GM20431 (cell line): ENCODE measurements around the gene STPG3.
"Not testable (repeated sequence)": the region's sequence is repeated elsewhere in the genome, so short reads cannot be mapped to it uniquely, and the experiment has no call there.

Source experiments
- in situ Hi-C: fragments of 300-500 bp; cut with MseI, MboI; formaldehyde crosslinking; loops from one replicate; pipeline ENCODE4 v1.15.0; 2020; ENCODE audit warnings: low sequenced_read_pairs; ENCODE audit not compliant: unreplicated experiment

STPG3 gene

GRCh38 chr9:137256362-137256761 lies 5.3 kb downstream of the STPG3 start:
- in situ Hi-C loops: no loop called here

GRCh38 chr9:137256856-137257255 lies 5.8 kb downstream of the STPG3 start:
- in situ Hi-C loops: no loop called here

GRCh38 chr9:137262173-137262908 lies 11.3 kb downstream of the STPG3 start:
- in situ Hi-C loops: not testable (repeated sequence)

GRCh38 chr9:137262909-137263285 lies 11.8 kb downstream of the STPG3 start:
- in situ Hi-C loops: no loop called here

DNA sequence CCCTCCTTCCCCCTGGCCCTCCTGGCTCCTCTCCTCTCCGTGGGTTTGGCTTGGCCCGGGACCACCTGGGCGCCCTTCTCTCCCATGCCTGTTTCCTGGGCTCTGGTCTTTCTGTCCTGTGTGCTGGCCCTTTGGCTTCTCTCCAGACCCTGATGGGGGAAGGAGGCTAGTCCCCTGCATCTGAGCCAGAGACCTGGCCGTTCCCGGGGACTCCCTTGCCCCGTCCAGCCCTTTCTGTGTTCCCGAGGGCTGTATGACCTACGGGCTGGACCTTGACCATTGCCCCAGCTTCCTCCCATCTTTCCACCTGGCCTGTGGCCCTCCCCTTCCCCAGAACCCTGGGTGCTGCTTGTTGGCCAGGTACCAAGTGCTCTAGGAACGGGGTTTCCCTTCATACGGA lies 12.4 kb downstream of the STPG3 start:
- in situ Hi-C loops: no loop called here

DNA sequence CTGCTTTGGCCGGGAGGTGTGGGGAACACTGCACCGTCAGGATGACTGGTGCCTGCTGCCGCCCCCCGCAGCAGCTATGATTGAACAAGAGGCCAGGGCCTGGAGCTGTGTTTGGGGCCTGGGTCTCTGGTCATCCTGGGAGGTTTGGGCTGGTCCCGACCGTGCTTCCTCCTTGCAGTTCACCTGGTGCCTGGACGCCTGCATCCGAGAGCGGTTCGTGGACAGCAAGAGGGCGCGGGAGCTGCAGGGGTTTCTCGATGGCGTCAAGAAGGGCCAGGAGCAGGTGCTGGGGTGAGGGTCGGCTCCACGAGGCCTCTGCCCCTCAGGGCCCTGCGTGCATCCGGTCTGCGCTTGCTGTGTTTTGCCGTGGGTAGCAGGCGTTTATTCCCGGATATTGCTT lies 13.0 kb downstream of the STPG3 start:
- in situ Hi-C loops: no loop called here

DNA sequence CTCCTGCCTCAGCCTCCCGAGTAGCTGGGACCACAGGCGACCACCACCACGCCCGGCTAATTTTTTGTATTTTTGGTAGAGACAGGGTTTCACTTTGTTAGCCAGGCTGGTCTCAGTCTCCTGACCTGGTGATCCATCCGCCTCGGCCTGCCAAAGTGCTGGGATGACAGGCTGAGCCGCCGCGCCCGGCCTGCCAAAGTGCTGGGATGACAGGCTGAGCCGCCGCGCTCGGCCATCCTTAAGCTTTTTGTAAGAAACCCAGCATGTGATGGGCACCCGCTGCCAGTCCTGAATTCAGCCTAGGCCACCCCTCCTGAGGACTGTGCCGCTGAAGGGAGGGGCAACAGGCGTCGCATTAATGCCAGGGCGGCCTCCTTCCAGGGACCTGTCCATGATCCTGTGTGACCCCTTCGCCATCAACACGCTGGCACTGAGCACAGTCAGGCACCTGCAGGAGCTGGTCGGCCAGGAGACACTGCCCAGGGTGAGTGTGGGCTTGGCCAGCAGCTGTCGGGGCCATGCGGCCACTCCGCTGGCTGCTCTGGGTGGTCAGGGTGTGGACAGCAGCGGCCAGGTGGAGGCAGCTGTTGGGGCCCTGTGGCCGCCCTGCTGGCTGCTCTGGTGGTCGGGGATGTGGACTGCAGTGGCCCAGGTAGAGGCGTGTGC lies 14.5 kb downstream of the STPG3 start:
- in situ Hi-C loops: no loop called here

DNA sequence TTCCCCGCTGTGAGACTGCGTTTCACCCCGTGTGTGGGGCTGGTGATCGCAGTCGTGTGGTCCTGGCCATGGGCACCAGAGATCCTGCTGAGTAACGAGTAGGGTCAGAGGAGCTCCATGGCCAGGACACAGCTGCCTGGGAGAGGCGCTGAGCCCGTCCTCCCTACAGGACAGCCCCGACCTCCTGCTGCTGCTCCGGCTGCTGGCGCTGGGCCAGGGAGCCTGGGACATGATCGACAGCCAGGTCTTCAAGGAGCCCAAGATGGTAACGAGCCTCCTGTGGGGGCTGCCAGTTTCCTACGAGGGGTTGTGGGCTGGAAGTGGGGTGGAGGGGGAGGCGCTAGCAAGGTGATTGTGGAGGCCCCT lies 15.1 kb downstream of the STPG3 start:
- in situ Hi-C loops: no loop called here

DNA sequence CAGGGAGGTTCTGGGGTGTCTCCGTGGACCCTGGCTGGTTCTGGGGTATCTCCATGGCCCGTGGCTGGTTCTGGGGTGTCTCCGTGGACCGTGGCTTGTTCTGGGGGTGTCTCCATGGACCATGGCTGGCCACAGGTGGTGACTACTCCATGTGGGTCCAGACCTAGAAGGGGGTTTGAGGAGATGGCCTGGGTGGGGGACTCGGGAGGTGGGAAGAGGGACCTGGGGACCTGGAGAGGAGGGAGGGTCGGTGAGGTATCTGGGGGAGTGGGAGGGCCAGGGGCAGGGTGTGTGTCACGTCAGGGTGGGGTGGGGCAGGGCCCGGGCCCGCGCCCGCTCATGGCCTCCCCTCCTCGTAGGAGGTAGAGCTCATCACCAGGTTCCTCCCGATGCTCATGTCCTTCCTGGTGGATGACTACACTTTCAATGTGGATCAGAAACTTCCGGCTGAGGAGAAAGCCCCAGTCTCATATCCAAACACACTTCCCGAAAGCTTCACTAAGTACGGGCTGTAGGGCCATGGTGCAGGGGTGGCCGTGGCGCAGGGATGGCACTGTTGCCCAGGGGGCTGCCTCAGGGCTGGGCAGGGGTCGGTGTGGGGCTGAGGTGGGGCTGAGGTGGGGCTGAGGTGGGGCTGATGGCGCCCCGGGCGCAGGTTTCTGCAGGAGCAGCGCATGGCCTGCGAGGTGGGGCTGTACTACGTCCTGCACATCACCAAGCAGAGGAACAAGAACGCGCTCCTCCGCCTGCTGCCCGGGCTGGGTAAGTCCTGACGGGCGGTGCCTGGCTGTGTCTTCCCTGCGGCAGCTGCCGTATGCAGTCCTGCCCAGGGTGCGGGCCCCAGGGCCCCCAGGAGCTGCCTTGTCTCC lies 15.7 kb downstream of the STPG3 start:
- in situ Hi-C loops: no loop called here

- in situ Hi-C loops: no loop called here
These were observed 16.9 kb downstream of the STPG3 start for GRCh38 chr9:137267933-137268355.

DNA sequence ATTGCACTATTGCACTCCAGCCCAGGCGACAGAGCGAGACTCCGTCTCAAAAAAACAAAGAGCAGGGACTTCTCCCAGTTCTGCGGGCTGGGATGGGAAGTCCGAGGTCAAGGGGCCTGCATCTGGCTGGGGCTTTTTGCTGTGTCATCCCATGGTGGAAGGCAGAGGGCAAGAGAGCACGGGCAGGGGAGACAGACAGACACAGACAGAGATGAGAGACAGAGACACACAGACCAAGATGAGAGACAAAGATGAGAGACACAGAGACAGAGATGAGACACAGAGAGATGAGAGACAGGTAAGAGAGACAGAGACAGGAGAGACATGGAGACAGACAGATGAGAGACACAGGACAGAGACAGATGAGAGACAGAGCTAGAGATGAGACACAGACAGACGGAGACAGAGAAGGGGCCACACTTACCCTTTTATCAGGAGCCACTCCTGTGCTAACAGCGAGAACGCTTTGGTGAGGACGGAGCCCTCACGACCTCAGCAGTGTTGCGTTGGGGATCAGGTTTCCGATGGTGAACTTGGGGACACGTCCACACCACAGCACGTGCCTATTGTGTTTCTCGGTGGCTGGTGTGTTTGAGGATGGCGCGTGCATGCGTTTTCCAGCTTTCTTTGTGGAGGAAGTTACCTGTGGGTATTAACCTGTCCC lies 17.6 kb downstream of the STPG3 start:
- in situ Hi-C loops: no loop called here

- in situ Hi-C loops: no loop called here
These were observed 18.2 kb downstream of the STPG3 start for GRCh38 chr9:137269231-137269772.

DNA sequence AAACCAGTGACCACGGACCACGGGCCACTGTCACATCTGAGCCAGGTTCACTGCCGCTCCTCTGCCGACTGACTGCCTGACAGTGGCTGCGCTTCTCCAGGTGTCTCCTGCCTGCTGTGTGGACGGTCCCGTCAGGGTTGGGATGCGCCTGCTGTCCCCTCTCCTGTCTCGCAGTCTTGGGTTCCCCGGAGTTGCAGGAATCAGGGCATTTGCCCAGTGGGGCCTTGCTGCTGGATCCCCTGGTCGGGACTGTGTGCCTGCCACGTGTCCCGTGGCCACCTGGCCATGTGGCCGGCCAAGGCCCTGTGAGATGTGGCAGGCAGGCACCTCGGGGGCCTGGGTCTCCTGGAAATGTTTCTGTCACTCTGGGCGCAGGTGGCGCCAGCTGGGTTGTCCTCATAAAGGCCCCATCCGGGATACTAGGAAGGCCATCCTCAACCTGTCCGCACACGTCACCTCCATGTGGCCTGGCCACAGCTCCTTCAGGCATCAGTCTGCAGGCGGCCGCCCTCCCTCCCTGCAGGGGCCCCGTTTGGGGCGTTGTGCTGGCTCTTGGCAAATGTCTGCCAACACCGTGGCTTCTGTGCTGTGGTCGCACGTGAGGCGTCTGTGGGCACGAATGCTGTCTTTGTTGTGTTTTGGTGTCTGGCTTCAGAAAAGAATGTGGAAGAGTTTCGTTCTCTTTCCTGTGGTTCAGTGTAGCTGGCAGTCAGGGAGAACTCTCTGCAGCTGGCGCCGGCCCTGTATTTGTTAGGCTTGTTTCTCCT lies 20.0 kb downstream of the STPG3 start:
- in situ Hi-C loops: no loop called here

DNA sequence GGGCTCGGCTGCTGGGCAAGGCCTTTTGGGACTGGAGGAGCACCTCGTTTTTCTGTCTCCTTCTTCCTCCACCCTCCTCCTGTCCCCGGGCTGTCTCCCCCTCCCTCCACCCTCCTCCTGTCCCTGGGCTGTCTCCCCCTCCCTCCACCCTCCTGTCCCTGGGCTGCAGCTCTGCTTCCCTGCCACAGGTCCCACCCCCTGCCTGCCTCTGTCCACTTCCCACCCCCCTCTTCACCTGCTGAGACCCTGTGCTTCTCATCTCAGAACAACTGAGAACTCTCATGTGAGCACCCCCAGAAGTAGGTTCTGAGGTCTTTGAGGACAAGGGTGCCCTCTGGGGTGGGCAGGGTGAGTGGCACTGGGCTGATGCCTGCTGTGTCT lies 20.6 kb downstream of the STPG3 start:
- in situ Hi-C loops: no loop called here

DNA sequence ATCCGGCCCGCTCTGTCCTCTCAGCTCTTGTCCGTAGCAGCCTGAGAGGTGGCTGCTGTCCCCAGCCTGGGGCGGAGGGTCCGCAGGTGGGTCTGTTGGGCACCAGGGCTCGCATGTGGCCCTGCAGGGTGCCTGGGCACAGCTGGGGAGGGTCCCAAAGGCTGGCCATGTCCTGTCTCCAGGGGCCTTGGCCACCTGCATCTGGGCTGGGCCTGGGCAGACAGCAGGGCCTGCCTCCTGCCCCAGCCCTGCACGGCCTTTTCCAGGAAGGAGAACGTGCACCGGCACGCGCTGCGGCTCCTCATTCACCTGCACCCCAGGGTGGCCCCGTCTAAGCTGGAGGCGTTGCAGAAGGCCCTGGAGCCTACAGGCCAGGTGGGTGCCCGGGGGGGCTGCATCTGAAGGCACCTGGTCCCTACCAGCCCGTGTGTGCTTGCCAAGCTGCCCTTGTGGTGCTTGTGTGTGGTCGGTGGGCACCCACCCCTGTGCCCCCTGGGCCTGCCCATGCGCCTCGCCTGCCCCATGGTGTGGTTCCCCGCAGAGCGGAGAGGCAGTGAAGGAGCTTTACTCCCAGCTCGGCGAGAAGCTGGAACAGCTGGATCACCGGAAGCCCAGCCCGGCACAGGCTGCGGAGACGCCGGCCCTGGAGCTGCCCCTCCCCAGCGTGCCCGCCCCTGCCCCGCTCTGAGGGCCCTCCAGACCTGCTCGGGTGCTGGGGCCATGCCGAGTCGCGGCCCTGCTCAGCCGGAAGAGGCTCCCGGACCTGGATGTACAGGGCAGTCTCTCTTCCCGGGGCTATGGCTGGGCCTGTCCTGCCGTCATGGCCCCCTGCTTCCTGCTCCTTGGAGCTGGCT lies 21.4 kb downstream of the STPG3 start:
- in situ Hi-C loops: no loop called here

DNA sequence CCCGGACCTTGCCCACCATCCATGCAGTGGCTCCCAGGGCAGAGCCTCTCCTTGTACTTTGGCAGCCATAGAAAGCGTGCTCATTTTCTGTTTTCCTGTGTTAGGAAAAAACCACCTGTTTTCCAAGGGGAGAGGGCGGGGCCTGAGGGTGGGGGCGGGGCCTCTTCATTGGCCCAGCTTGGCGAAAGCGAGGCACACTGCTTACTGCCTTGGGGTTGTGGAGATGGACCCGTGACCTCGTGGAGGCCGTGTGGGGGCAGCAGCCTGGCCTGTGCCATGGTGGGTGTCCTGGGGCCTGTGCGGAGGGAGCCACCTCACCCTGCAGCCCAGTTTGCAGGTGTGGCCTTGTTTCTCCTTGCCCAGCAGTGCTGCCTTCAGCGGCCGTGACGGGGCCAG lies 22.0 kb downstream of the STPG3 start:
- in situ Hi-C loops: no loop called here

- in situ Hi-C loops: no loop called here
These were observed 22.7 kb downstream of the STPG3 start for GRCh38 chr9:137273611-137274320.

DNA sequence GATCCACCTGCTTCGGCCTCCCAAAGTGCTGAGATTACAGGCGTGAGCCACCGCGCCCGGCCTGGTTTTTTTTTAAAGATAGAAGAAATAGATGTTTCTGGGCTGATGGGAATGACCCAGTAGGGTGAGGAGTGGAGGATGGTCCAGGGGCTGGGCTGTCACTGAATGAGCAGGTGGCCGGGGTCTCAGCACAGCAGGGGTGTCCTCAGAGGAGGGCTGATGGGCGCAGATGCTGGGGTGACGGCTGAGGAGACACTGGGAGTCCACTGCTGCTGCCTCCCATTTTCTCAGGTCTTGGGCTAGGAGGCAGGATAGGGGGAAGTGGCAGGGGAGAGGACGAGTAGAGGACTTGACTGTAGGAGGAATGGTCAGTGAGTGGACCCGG lies 24.1 kb downstream of the STPG3 start:
- in situ Hi-C loops: no loop called here
